ENCODE measurements around the gene DGCR2.

- TF ChIP-seq SUZ12 (IDR thresholded peaks at IDR 0.05): no peak
- no peak for TF ChIP-seq FOXK2 (IDR thresholded peaks at IDR 0.05)
- TF ChIP-seq TARDBP (IDR thresholded peaks at IDR 0.05): no peak
- no peak for TF ChIP-seq BHLHE40 (IDR thresholded peaks at IDR 0.05; ENCODE audit: borderline replicate concordance)
Observed at GRCh38 chr22:19055801-19056200, 66.4 kb downstream of the DGCR2 start.

All from HEK293T (cell line).